Measurements from ENCODE around the gene TRMU.

TRMU gene, protein sequence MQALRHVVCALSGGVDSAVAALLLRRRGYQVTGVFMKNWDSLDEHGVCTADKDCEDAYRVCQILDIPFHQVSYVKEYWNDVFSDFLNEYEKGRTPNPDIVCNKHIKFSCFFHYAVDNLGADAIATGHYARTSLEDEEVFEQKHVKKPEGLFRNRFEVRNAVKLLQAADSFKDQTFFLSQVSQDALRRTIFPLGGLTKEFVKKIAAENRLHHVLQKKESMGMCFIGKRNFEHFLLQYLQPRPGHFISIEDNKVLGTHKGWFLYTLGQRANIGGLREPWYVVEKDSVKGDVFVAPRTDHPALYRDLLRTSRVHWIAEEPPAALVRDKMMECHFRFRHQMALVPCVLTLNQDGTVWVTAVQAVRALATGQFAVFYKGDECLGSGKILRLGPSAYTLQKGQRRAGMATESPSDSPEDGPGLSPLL

DNA sequence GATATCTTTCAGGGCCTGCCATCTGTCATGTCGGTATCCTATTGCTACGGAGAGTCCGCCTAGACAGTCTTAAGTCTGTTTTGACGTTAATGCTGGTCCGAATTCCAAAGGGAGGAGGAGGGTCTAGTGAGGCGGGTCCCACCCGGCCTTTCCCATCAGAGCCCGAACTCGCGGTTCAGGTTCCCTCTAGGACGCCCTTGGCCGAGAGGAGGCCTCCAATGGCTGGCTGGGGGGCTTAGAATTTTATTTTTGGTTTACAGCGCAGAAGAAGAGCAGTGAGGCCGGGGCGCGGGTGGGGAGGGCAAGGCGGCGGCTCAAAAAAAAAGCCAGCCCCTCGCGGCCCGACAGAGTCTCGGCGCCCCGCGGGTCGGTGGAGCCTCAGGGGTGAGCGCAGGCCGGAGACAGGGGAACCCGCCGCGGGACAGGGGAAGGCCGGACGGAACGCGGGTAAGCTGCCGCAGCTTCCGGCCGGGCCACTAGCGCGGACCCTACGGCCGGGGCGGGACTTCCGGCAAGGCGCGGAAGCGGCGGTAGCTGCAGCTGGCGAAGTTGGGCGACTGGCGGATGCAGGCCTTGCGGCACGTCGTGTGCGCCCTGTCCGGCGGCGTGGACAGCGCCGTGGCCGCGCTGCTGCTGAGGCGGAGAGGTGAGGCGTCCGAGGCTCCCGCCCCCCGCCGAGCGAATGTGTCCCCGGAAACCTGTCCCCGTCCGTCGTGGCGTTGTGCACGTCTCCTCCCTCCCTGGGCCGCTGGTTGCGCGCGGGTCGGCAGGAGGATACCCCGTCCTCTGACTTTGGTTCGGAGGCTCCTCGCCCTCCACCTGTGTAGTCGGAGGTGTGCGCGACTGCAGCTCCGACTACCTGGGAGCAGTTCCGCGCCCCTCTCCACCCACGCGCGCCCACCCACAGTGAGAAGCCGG is at the start of gene TRMU:
TRMU (plus strand) TSS at position 514 of the 918 bp plus-strand sequence; CDS start at position 565, 51 bp downstream.
- peak; percentile 72 for DNase-seq

DNA sequence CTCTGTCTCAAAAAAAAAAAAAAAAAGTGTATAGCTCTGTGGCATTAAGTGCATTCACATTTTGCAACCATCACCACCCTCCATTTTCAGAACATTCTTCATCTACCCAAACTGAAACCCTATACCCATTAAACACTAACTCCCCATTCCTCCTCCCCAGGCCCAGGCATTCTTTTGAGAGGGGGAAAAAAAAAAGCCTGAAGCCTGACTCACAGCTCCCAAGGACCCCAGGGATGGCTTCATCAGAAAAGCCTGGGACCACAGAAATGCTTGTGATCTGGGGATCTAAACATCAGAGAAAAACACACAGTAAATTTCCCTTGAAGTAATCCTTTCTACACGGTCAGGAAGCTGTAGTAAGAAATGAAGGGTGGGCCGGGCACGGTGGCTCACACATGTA is 49.5 kb upstream of the TRMU start:
- DNase-seq, result no peak

DNA sequence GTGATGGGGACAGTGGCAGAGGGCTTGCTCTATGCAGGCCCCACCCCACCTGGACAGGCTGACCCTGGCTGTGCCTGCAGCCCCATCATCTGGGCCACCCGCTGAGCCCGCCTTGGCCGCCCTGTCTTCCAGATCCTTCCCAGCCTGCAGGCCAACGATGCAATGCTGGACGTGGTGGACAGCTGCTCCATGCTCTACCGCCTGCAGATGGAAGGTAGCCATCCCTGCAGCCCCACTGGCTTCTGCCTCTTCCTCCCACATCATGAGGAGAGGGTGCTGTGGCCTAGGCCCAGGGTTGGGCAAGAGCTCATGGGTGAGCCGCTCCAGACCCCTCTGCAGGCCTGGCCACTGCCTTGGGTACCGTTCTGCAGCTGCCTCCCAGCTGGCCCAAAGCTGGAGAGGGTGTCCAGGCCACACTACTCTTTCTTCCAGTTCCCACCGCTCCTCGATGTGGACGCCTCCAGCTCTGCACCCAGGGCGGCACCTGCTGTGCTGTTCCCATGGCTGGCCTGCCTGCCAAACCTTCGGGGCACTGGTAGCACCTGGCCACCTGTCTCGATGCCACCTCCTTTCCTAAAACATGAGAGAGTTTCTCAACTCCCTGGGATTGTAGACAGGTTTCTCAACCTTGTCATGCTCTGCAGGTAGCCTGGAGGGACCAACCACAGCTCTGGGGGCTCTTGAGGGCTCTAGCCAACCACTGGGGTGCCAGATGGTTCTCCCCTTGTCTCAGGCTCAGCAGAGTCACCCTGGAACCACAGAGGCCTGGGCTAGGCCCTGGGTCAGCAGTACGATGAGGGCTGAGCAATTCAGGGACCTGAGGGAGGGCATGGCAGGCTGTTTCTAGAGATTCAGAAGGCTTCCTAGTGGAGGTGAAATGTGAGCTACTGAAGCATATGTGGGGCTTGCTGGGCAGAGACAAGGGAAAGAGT is 48.3 kb upstream of the TRMU start:
- DNase-seq, result no peak

- no peak for DNase-seq
Measured at GRCh38 chr22:46287873-46288751, 47.4 kb upstream of the TRMU start.

- DNase-seq, result no peak
Measured at GRCh38 chr22:46288846-46289243, 46.7 kb upstream of the TRMU start.

DNA sequence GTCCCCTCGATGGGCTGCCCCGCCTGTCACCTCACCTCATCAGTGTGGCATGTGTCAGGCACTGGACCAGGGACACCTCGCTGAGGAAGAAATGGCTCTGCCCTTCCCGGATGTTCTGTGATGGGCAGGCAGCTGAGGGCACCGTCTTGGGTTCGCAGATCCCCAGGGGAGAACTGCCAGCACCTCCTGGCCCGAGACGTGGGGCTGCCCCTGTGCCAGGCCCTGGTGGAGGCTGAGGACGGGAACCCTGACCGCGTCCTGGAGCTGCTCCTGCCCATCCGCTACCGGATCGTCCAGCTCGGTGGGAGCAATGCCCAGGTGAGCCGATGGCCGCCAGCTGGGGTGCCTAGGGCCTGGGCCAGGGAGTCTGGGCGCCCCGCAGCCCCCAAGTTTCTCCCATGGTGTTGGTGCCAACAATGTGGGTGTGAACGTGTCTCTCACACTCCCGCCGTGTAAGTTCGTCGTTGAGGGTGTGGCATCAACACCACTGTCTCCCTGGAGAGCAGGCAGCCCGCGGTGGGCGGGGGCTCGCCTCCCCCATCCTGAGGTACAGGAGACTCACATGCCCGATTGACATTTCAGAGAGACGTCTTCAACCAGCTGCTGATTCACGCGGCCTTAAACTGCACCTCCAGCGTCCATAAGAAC is 46.1 kb upstream of the TRMU start:
- DNase-seq, result no peak

DNA sequence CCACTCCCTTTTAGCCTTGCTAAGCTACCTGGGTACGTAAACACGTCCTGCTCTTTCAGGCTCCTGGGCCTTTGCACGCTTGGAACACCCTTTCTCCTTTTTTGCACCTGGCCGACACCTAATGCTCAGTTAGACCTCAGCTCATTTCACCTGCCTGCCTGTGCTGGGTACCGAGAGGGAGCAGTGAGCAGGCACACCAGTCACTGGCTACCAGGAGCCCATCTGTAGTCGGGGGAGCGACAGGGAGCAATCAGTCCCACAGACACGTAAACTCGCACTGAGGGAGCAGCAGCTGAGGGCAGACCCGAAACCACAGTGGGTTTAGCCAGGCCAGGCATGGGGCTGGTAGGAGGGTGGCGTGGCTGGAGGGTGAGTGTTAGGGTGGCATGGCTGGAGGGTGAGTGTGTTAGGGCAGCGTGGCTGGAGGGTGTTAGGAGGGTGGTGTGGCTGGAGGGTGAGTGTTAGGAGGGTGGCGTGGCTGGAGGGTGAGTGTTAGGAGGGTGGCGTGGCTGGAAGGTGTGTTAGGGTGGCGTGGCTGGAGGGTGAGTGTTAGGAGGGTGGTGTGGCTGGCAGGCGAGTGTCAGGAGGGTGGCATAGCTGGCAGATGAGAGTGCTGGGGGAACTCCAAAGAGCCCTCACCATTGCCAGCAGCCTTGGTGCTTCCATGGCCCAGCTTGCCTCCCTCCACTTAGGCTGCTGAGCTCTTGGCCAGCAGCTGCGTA is 45.2 kb upstream of the TRMU start:
- DNase-seq, result no peak

GRCh38 chr22:46290843-46291785 is 44.4 kb upstream of the TRMU start:
- no peak for DNase-seq

GRCh38 chr22:46292173-46292572 is 43.3 kb upstream of the TRMU start:
- no peak for DNase-seq

- DNase-seq, result no peak
Measured at GRCh38 chr22:46292732-46293131, 42.8 kb upstream of the TRMU start.

GRCh38 chr22:46293577-46294260 is 41.8 kb upstream of the TRMU start:
- no peak for DNase-seq

DNA sequence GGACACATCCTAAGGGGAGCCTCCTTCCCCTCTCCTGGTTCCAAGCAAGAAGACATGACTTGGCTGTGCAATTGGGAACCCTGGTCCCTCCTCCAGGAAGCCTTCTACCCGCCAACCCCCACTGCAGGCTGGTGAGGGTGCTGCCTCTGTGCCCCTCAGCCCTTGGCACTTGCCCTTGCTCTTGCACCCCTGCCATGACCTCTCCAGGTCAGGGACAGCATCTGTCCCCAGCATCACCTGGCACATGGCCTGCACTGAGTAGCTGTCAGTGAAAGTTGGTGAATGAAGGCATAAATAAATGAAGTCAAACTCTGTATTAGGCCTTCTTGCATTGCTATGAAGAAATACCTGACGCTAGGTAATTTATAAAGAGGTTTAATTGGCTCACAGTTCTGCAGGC is 40.7 kb upstream of the TRMU start:
- no peak for DNase-seq

GRCh38 chr22:46295277-46295971 is 40.1 kb upstream of the TRMU start:
- no peak for DNase-seq

DNA sequence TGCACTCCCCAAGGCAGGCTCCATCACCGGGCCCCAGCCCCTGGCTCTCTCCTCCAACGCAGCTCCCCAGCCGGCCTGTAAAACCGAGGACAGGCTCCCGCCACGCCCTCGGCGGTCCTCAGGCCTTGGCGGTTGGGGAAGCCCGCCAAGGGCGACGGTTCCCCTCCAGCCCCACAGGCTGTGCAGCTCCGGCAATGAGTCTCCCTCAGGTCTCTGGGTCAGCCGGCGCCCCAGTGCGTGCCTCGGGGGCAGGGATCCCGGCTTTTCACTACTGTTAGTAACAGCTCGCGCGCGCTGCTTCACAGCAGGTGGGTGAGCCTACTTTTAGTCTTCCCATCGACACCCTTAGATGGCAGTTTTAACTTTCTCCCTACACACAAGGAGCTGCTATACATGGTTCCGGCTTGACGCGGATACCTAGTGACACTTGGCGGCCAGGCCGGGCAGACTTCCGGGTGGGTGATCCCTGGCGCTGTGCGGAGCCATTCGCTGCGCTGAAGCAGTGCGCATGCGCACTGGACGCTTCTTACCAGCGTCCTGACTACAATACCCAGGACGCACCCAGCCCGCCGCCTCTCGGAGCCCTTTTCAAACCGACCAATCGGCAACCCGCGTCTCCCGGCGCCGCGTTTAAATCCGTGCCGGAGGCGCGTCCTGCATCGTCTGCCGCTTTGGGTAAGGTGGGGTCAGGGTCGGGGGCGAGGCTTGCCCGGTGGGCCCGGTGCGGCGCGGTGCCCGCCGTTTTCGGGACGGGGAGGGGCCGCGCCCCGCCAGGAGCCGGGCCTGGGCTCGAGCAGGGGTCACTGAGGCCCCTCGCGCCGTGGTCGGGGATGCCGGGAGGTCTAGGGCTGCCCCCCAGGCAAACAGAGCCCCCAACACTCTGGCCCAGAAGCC is 39.0 kb upstream of the TRMU start, which contains the start of gene GTSE1:
GTSE1 (plus strand) TSS at position 614 of the 894 bp plus-strand sequence. CDS start 531 bp downstream, outside the sequence.
- peak; percentile 93 for DNase-seq

DNA sequence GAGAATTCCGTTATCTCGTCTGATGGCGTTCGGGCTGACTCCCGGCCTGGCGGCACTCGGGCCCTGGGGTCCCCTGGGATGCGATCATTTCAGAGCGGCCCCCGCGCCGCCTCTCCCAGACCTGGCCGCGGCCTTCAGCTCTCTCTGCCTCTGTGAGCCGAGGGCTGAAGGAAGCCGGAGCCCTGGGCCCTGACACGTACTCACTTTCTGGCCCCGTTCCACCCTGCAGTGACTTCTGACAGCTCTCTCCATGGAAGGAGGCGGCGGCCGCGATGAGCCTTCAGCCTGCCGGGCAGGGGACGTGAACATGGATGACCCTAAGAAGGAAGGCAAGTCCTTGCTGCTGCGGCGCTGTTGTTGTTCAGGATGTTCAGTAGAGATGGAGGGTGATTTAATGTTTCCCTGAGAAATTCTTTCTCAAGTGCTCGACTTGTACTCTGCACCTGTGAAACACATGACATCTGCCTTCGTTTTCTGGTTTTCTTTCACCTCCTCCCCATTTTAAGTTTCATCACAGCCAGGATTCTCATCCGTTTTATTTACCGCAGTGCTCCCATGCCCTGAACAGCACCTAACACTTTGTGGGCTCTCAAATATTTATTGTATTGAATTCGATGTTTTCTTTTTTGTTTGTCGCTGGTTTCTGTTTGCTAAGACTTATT is 38.2 kb upstream of the TRMU start:
- no peak for DNase-seq

DNA sequence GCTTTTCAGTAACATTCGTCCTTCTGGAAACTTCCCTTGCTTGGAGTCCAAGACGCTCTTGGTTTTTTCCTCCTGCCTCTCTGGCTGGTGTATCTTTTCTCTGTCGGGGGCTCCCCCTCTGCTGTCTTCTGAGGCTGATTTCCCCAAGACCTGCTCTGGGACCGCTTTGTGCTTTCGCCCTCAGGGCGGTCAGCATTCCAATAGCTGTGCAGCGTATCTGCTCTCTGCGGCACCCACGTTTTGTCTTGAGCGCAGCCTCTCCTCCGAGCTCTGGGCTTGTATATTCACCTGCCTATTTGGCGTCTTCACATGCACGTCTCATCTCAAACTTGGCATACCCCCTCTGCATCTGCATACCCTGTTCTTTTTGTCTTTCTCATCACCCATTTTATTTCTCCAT is 36.4 kb upstream of the TRMU start:
- DNase-seq, result no peak
